DOHH2 (cell line): ENCODE measurements around the gene STARD3.

Experiments used
- CTCF ChIP-seq: fragments of 200-600 bp; sonication (generic); IDR thresholded peaks from one replicate; pipeline ENCODE4 v1.5.1; 2014; ENCODE audit warnings: antibody characterized with exemption, mild to moderate bottlenecking, low read depth, low read length; ENCODE audit not compliant: poor library complexity, severe bottlenecking
- EZH2phosphoT487 ChIP-seq: fragments of 200-600 bp; sonication (generic); IDR thresholded peaks from 2 replicates; pipeline ENCODE4 v1.6.1; 2017; ENCODE audit warnings: borderline replicate concordance, mild to moderate bottlenecking, antibody characterized with exemption, low read length, moderate library complexity, mixed read lengths

- TF ChIP-seq CTCF (no peak), EZH2phosphoT487 (no peak)
These were observed 387 bp upstream of the STARD3 start for GRCh38 chr17:39636587-39636926.
